Activated CD8-positive, alpha-beta T cell treated with anti-CD3 and anti-CD28 coated beads, Interleukin-2, amount 10 ng/mL, durations not matched to agents 7 days and 5 days (primary cell): ENCODE results near the gene HOXA3. TPM values are rescaled to one million over a fixed set of nuclear protein-coding genes. Genes with fewer than 3 reads are reported as not detected.
A peak's percentile ranks its signal among the peaks of the same experiment; 100 is the strongest.

ENCODE experiments used
- ATAC-seq: fragments of 150-1000 bp; cut with Tn5 transposase; one replicate; pipeline ENCODE4 v1.10.0; 2021; ENCODE audit warnings: moderate library complexity
- CTCF ChIA-PET: fragments of 350-600 bp; sonication (Branson Sonifier 250); formaldehyde crosslinking; loops from one replicate; lab custom pipeline; 2021; ENCODE audit warnings: antibody characterized with exemption; lab: Charles Lee
- POLR2A ChIA-PET: fragments of 350-600 bp; sonication (Branson Sonifier 250); formaldehyde crosslinking; loops from one replicate; lab custom pipeline; 2021; ENCODE audit warnings: antibody characterized with exemption; lab: Charles Lee
- DNase-seq: peaks from one replicate; pipeline ENCODE4 v3.0.0-alpha.2; 2020
- H3K27ac Mint-ChIP-seq: one replicate; pipeline ENCODE4 v1.8.0; 2021; ENCODE audit warnings: mild to moderate bottlenecking, mixed read lengths
- H3K27me3 Mint-ChIP-seq: one replicate; pipeline ENCODE4 v1.8.0; 2021; ENCODE audit warnings: low read depth, mixed read lengths
- H3K36me3 Mint-ChIP-seq: one replicate; pipeline ENCODE4 v1.8.0; 2021; ENCODE audit warnings: low read depth, mixed read lengths
- H3K4me1 Mint-ChIP-seq: one replicate; pipeline ENCODE4 v1.8.0; 2021; ENCODE audit warnings: low read depth, mixed read lengths
- H3K4me3 Mint-ChIP-seq: one replicate; pipeline ENCODE4 v1.8.0; 2021; ENCODE audit warnings: mild to moderate bottlenecking, mixed read lengths
- H3K9me3 Mint-ChIP-seq: one replicate; pipeline ENCODE4 v1.8.0; 2022; ENCODE audit warnings: mixed read lengths; ENCODE audit not compliant: insufficient read depth
- total RNA-seq, 2 experiments: library from RNA; stranded (reverse); gene quantifications; one replicate each; pipeline ENCODE4 v1.2.3, GENCODE V29; 2021

HOXA3 gene
- total RNA-seq, 2 experiments from 2014 or later: not detected

GRCh38 chr7:27194686-27195379, 42.5 kb upstream of the HOXA3 start:
- no peak overlapping the region for H3K4me3 Mint-ChIP-seq
- ChIA-PET POLR2A (no interaction called here), CTCF (interaction anchor here (0.7 to 4.9 kb wide), 18 partner anchors 10 to 899 kb away, joined by 3 to 37 read pairs (median 6); partner anchors contain the start of gene HOXA11)
- peaks cover 18% of the 10 kb centered on the region for H3K4me1 Mint-ChIP-seq
- no peak for DNase-seq
- H3K9me3 Mint-ChIP-seq: no peaks in the 10 kb centered on the region
- H3K27me3 Mint-ChIP-seq: peaks cover 78% of the 10 kb centered on the region
- no peak overlapping the region for H3K27ac Mint-ChIP-seq
- H3K36me3 Mint-ChIP-seq: no peaks in the 10 kb centered on the region
- no peak for ATAC-seq

DNA sequence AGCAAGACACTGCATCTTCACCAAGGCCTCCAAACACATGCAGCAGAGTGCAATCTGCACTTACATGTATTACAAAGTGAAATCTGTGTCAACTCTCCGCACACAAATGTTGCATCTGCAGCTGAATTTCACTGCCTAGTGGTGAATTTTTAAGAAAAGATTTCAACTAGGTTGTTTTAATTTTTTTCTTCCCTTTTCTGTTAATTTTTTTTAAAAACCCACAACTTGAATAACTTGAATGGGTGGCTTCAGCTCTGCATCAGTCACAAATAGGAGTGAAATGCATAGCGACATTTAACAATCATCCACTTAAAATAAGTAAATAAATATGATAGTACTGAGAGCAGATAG, 41.6 kb upstream of the HOXA3 start:
- CTCF ChIA-PET: interaction anchor here (1.6 to 4.9 kb wide), 4 partner anchors 15 to 884 kb away, joined by 4 to 23 read pairs (median 17); no protein-coding TSS in a partner anchor
- H3K4me3 Mint-ChIP-seq: peak overlapping the region; percentile 18

GRCh38 chr7:27193335-27194001, 41.1 kb upstream of the HOXA3 start:
- Mint-ChIP-seq H3K4me3 (peak overlapping the region; percentile 18), H3K27me3 (peaks cover 81% of the 10 kb centered on the region), H3K36me3 (peaks cover 2% of the 10 kb centered on the region), H3K27ac (no peak overlapping the region), H3K9me3 (no peaks in the 10 kb centered on the region), H3K4me1 (peaks cover 26% of the 10 kb centered on the region)
- POLR2A ChIA-PET: no interaction called here
- ATAC-seq: no peak
- no peak for DNase-seq
- CTCF ChIA-PET: interaction anchor here (1.5 to 4.9 kb wide), 3 partner anchors 14 to 413 kb away, joined by 4 to 23 read pairs (median 5); no protein-coding TSS in a partner anchor

More for the DNA sequence above, 41.6 kb upstream of the HOXA3 start:
- Mint-ChIP-seq H3K36me3 (no peaks in the 10 kb centered on the region), H3K27ac (no peak overlapping the region), H3K9me3 (no peaks in the 10 kb centered on the region), H3K4me1 (peaks cover 24% of the 10 kb centered on the region), H3K27me3 (peaks cover 83% of the 10 kb centered on the region)
- POLR2A ChIA-PET: no interaction called here
- ATAC-seq: no peak
- no peak for DNase-seq

GRCh38 chr7:27192546-27193334, 40.4 kb upstream of the HOXA3 start:
- H3K27ac Mint-ChIP-seq: no peak overlapping the region
- ChIA-PET CTCF (interaction anchor here (0.7 to 4.9 kb wide), 4 partner anchors 13 to 413 kb away, joined by 3 to 23 read pairs (median 4); no protein-coding TSS in a partner anchor), POLR2A (interaction anchor here (0.6 kb wide), 1 partner anchor 948 kb away, joined by 3 read pairs; no protein-coding TSS in a partner anchor)
- H3K36me3 Mint-ChIP-seq: peaks cover 4% of the 10 kb centered on the region
- H3K4me1 Mint-ChIP-seq: peaks cover 33% of the 10 kb centered on the region
- H3K9me3 Mint-ChIP-seq: no peaks in the 10 kb centered on the region
- peak overlapping the region; percentile 58 for H3K4me3 Mint-ChIP-seq
- ATAC-seq: peak; percentile 62
- H3K27me3 Mint-ChIP-seq: peaks cover 82% of the 10 kb centered on the region
- no peak for DNase-seq

GRCh38 chr7:27191833-27192545, 39.6 kb upstream of the HOXA3 start:
- no peak for ATAC-seq

GRCh38 chr7:27191161-27191731, 38.9 kb upstream of the HOXA3 start:
- no peak for ATAC-seq
- no peak for DNase-seq
- Mint-ChIP-seq H3K4me1 (peaks cover 41% of the 10 kb centered on the region), H3K27ac (no peak overlapping the region), H3K9me3 (no peaks in the 10 kb centered on the region), H3K27me3 (peaks cover 85% of the 10 kb centered on the region), H3K4me3 (no peak overlapping the region), H3K36me3 (peaks cover 4% of the 10 kb centered on the region)
- CTCF ChIA-PET: interaction anchor here (0.9 to 4.4 kb wide), 6 partner anchors 9 to 829 kb away, joined by 3 to 25 read pairs (median 3); partner anchors contain the start of gene HOXA13
- POLR2A ChIA-PET: no interaction called here

More at GRCh38 chr7:27191833-27192545, 39.6 kb upstream of the HOXA3 start:
- H3K4me3 Mint-ChIP-seq: peak overlapping the region; percentile 46
- ChIA-PET POLR2A (interaction anchor here (0.6 kb wide), 1 partner anchor 949 kb away, joined by 3 read pairs; no protein-coding TSS in a partner anchor), CTCF (interaction anchor here (0.7 to 4.9 kb wide), 5 partner anchors 13 to 414 kb away, joined by 3 to 23 read pairs (median 3); no protein-coding TSS in a partner anchor)
- H3K36me3 Mint-ChIP-seq: peaks cover 4% of the 10 kb centered on the region
- no peak for DNase-seq
- H3K4me1 Mint-ChIP-seq: peaks cover 41% of the 10 kb centered on the region
- no peak overlapping the region for H3K27ac Mint-ChIP-seq
- H3K27me3 Mint-ChIP-seq: peaks cover 83% of the 10 kb centered on the region
- no peaks in the 10 kb centered on the region for H3K9me3 Mint-ChIP-seq

DNA sequence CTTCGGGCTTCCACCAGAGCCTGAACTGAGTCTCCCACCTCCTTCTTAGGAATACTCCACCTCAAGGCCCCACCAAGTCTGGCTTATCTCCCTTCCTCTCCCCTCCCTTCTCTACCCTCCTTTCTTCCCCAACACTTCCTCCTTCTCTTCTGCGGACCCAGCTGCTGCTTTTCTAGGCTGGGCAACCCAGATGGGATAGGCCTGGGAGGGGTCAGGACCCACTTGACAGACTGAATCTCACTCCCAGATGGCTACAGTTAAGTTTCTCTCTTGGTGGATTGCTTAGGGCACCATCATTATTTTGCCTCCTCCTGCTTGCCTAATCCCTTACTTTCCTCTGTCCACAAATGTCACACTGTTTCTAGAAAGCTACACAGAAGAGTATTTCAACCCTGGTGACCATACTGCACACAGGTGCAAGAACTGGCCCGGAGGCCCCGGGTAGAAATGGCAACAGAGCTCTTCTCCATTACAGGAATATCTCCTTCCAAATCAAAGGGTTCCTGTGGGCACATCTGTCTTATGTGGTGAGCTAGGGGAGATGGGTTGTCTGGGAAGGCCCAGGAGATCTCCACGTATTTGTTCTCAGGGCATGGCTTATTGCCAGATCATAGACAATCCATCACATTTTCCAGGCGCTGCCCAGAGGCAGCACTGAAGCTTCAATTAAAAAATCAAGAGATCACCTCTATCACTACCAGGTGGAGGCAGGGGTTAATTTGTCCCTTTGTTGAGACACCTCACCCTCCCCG, 37.8 kb upstream of the HOXA3 start:
- POLR2A ChIA-PET: no interaction called here
- CTCF ChIA-PET: interaction anchor here (0.7 to 4.4 kb wide), 9 partner anchors 11 to 830 kb away, joined by 3 to 25 read pairs (median 3); partner anchors contain the start of gene HOXA13
- peaks cover 90% of the 10 kb centered on the region for H3K27me3 Mint-ChIP-seq
- H3K36me3 Mint-ChIP-seq: peaks cover 4% of the 10 kb centered on the region
- ATAC-seq: no peak
- no peak for DNase-seq
- no peaks in the 10 kb centered on the region for H3K9me3 Mint-ChIP-seq
- H3K4me1 Mint-ChIP-seq: peaks cover 52% of the 10 kb centered on the region
- H3K4me3 Mint-ChIP-seq: no peak overlapping the region
- H3K27ac Mint-ChIP-seq: no peak overlapping the region

DNA sequence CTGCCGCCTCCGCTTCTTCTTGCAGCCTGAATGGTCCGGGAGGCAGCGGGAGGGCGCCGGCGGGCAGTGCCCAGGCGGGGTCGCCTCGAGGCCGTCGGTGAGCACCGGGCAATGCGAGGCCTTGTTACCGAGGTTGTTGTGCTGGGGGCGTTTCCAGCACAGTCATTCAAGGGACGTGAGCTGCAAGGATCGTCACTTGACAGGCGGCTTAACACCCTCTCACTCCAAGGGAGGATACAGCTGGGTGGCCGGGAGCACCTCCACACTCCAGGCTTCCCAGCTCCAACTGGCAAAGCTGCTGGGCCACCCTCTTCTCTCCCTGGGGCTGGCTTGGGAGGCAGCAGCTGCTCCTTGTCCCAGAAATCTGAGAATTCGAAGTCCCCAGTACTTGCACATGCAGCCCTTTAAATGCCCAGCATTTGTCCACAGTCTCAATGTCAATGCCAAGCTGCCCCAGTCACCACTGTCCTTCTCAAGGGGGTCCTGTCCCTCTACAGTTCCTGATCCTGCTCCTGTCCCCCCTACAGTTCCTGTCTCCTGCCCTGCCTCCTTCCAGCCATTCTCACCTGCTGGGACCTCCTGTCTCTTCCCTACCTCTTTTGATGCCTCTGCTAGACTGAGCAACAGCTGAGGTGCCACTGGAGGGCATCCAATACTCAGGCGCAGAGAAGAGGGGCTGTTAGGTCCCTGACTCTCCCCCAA, 37.1 kb upstream of the HOXA3 start:
- H3K4me1 Mint-ChIP-seq: peaks cover 59% of the 10 kb centered on the region
- H3K9me3 Mint-ChIP-seq: no peaks in the 10 kb centered on the region

GRCh38 chr7:27188386-27189294, 36.3 kb upstream of the HOXA3 start:
- H3K4me1 Mint-ChIP-seq: peaks cover 64% of the 10 kb centered on the region
- H3K27ac Mint-ChIP-seq: peak overlapping the region; percentile 52
- H3K36me3 Mint-ChIP-seq: peaks cover 6% of the 10 kb centered on the region
- DNase-seq: peak; percentile 65
- H3K4me3 Mint-ChIP-seq: peak overlapping the region; percentile 65
- CTCF ChIA-PET: interaction anchor here (1.7 to 4.4 kb wide), 2 partner anchors 9 to 20 kb away, joined by 4 to 25 read pairs; no protein-coding TSS in a partner anchor
- no peaks in the 10 kb centered on the region for H3K9me3 Mint-ChIP-seq
- H3K27me3 Mint-ChIP-seq: peaks cover 87% of the 10 kb centered on the region
- peak; percentile 35 for ATAC-seq
- POLR2A ChIA-PET: no interaction called here

More for the DNA sequence above, 37.1 kb upstream of the HOXA3 start:
- Mint-ChIP-seq H3K36me3 (peaks cover 6% of the 10 kb centered on the region), H3K27ac (no peak overlapping the region), H3K4me3 (no peak overlapping the region), H3K27me3 (peaks cover 89% of the 10 kb centered on the region)
- ATAC-seq: no peak
- DNase-seq: no peak
- POLR2A ChIA-PET: no interaction called here
- CTCF ChIA-PET: interaction anchor here (1.1 to 4.4 kb wide), 4 partner anchors 10 to 335 kb away, joined by 3 to 25 read pairs (median 6); no protein-coding TSS in a partner anchor
